ENCODE data around the gene KLC4.

DNA sequence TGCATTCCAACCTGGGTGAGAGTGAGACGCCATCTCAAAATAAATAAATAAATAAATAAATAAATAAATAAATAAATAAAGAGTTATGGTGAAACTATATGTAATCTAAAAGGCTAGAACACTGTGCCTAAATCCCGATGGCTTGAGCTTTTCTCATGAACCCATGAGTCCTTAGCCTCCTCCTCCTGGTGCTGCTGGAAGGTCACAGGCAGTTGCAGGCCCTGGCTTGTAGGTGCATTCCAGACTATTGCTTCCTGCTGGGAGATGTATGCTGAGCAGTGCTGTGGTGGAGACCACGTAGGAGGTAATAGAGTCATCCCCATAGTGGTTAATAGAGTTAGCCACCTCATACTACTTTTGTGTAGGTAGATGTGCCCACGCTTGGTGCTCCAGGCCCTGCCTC, 29.2 kb downstream of the KLC4 start:
- no peak for TF ChIP-seq CTCF (conservative IDR thresholded peaks at IDR 0.05; ENCODE audit: low read length)
- TF ChIP-seq EZH2phosphoT487 (IDR thresholded peaks at IDR 0.05; ENCODE audit: borderline replicate concordance, low read depth, low read length): no peak

All from OCI-LY7 (cell line).